ENCODE data around the gene FGF2.

DNA sequence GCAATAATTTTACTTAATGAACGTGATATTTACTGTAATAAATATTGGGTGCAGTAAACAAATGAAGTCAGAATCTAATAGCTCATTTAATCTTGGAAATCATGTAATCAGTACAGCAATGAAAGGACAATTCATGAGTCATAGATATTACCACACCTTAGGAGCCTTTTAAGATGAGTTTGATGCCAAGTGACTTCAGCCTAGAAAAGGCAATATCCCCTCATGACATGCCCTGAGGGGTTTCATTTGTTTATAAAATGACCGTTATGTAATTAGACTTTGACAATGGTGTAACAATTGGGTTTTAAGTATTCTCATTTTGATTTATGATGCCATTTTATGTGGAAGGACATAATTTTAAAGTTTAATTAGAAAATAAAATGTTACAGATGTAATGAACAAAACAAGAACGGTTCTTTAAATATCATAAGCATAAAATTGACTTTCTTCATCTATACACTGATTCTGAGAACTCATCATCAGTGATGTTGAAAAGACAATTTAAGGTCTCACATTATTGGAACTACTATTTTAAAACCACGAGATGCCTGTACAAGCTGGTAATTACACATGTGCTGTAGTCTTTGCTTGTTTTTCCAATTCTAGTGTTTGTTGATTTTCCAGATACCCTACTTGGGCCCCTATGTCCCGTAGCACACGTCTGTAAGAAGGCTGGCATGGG is 5.0 kb downstream of the FGF2 start:
- TF ChIP-seq CTCF (conservative IDR thresholded peaks at IDR 0.05) (no peak), EZH2 (IDR thresholded peaks at IDR 0.05; ENCODE audit: low read depth) (no peak)

Data from PC-9 (cell line).